Measurements from ENCODE around the gene RPL18A. TPM values are rescaled to one million over a fixed set of nuclear protein-coding genes. Genes with fewer than 3 reads are reported as not detected.

The RPL18A gene
- total and polyA plus RNA-seq, 8 donors, result 854 to 4,061 (median 1,544) TPM

DNA sequence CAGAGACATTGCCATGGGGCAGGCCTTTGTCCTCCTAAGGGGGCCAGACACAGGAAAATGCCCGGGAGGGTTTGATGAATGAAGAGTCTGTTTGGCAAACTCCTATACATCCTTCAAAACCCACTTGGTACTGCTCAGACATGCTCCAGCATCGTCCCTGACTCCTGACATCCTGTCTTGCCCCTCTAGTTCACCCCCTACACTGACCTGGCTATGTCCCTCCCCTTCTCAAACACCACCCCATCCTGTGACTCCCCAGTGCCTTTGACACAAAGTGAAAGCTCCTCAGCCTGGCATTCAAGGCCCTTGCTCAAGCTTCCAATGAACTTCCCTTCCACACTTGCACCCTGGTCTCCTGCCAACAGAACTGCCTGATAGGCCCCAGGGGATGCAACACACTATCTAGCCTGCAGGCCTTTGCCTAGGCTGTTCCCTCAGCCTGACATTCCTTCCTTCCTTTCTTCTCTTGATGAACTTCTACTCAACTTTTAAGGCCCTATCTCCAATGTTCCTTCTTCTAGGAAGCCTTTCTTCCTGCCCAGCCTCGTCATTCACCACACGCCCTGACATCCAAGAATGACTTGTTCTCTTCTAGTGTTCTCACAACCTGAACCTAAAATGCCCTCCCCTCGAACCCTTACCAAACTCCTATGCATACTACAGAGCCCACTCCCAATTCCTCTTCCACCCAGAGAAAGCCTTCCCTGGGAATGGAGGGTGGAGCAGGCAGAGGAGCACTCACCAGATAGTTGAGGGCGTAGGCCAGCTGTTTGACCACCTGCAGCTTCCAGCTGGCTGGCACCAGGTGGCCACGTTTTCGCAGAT lies 24.3 kb upstream of the RPL18A start:
- H3K27ac ChIP-seq, result no peak overlapping the region
- TF ChIP-seq POLR2AphosphoS5 (IDR thresholded peaks at IDR 0.05) (no peak), EP300 (IDR thresholded peaks at IDR 0.05) (no peak), POLR2A (IDR thresholded peaks at IDR 0.05) (no peak)
- TF ChIP-seq, protein P1, sequence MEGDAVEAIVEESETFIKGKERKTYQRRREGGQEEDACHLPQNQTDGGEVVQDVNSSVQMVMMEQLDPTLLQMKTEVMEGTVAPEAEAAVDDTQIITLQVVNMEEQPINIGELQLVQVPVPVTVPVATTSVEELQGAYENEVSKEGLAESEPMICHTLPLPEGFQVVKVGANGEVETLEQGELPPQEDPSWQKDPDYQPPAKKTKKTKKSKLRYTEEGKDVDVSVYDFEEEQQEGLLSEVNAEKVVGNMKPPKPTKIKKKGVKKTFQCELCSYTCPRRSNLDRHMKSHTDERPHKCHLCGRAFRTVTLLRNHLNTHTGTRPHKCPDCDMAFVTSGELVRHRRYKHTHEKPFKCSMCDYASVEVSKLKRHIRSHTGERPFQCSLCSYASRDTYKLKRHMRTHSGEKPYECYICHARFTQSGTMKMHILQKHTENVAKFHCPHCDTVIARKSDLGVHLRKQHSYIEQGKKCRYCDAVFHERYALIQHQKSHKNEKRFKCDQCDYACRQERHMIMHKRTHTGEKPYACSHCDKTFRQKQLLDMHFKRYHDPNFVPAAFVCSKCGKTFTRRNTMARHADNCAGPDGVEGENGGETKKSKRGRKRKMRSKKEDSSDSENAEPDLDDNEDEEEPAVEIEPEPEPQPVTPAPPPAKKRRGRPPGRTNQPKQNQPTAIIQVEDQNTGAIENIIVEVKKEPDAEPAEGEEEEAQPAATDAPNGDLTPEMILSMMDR (IDR thresholded peaks at IDR 0.05), result no peak
- H3K36me3 ChIP-seq, result peaks cover 0 to 81% (median 31%) of the 10 kb centered on the region in 4 donors
- H3K4me1 ChIP-seq, result peaks cover 0 to 14% (median 13%) of the 10 kb centered on the region in 4 donors
- intact Hi-C loops (cut with DNase I; ENCODE audit: low total_unique reads), result no loop called here
- H3K9me3 ChIP-seq, result no peaks in the 10 kb centered on the region
- 68 to 75% (median 72%) methylated on average over 8 of the region's 8 CpGs for WGBS, 5 donors
- no peak for DNase-seq
- peaks cover 0 to 37% (median 0%) of the 10 kb centered on the region in 3 donors for H3K27me3 ChIP-seq
- no peak overlapping the region for H3K4me3 ChIP-seq

DNA sequence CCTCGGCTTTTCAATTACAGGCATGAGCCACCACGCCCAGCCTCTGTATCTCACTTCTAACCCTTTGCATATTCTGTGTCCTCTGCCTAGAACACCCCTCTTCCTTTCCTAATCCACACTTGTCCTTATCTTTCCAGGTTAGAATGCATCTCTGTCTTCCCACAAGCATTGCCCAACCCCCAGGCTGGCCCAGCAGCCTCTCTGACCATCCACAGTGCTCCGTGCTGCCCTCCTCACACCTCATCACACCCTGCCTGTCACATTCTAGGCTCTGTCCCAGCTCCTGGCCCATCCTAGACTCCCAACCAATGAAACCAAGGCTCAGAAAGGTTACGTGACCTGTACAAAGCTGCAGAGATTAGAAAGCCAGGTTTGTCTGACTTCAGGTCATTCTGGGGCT lies 23.2 kb upstream of the RPL18A start:
- H3K27me3 ChIP-seq, result peaks cover 0 to 37% (median 0%) of the 10 kb centered on the region in 3 donors
- 53 to 76% (median 60%) methylated on average over 4 of the region's 4 CpGs for WGBS, 5 donors
- no peak overlapping the region for H3K4me3 ChIP-seq
- H3K27ac ChIP-seq, result no peak overlapping the region
- peaks cover 4 to 9% (median 7%) of the 10 kb centered on the region in 4 donors for H3K4me1 ChIP-seq
- peaks cover 0 to 79% (median 32%) of the 10 kb centered on the region in 4 donors for H3K36me3 ChIP-seq
- intact Hi-C loops (cut with DNase I; ENCODE audit: low total_unique reads), result no loop called here
- TF ChIP-seq EP300 (IDR thresholded peaks at IDR 0.05), result no peak
- TF ChIP-seq POLR2A (IDR thresholded peaks at IDR 0.05), result no peak
- TF ChIP-seq POLR2AphosphoS5 (IDR thresholded peaks at IDR 0.05), result no peak
- TF ChIP-seq, protein P1 (IDR thresholded peaks at IDR 0.05), result no peak
- DNase-seq, result no peak
- H3K9me3 ChIP-seq, result no peaks in the 10 kb centered on the region

DNA sequence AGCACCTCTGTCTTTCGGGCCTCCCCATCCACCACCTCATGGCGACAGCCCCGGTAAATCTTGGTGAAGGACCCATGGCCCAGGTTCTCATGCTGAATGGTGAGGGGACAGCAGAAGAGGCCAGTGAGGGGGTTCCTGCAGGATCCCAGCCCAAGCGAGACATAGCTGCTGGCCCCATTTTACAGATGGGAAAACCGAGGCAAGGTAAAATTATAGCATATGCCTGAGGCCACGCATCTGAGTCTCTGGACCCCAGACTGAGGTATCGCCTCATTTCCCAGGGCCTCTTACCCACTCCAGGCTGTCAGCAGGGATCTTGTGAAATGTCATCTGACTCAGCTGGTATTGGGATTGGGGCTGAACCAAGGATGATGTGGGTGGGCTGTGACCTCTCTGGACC lies 21.7 kb upstream of the RPL18A start:
- intact Hi-C loops (cut with DNase I; ENCODE audit: low total_unique reads), result no loop called here
- WGBS, 5 donors, result 89 to 96% (median 93%) methylated on average over 7 of the region's 7 CpGs
- no peak overlapping the region for H3K27ac ChIP-seq

DNA sequence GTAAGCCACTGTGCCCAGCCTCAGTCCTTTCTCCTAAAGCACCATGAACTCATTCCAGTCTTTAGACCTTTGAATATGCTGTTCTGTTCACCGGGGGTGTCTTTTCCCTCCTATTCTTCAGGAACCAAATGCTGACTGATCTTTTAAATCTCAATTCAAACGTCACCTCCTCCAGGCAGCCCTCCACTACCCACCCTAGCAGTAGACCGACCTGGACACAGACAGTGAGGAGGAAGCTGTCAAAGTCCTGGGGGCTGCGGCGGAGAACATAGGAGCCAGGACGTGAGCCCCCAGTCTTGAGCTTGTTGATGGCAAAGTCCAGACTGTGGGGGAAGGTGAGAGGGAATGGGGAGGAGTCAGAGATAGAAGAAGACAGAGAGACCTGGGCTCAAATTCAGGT lies 19.7 kb upstream of the RPL18A start:
- no peak for TF ChIP-seq EP300 (IDR thresholded peaks at IDR 0.05)
- TF ChIP-seq, protein P1 (IDR thresholded peaks at IDR 0.05), result no peak
- no peak for TF ChIP-seq POLR2A (IDR thresholded peaks at IDR 0.05)
- TF ChIP-seq POLR2AphosphoS5 (IDR thresholded peaks at IDR 0.05), result no peak
- H3K36me3 ChIP-seq, result peaks cover 0 to 65% (median 31%) of the 10 kb centered on the region in 4 donors
- no peak overlapping the region for H3K4me3 ChIP-seq
- intact Hi-C loops (cut with DNase I; ENCODE audit: low total_unique reads), result no loop called here
- peaks cover 0 to 55% (median 0%) of the 10 kb centered on the region in 3 donors for H3K27me3 ChIP-seq
- H3K9me3 ChIP-seq, result no peaks in the 10 kb centered on the region
- 78 to 85% (median 81%) methylated on average over 6 of the region's 6 CpGs for WGBS, 5 donors
- H3K27ac ChIP-seq, result no peak overlapping the region
- peaks cover 13 to 27% (median 20%) of the 10 kb centered on the region in 4 donors for H3K4me1 ChIP-seq
- DNase-seq, result no peak

More for the DNA sequence above, 21.7 kb upstream of the RPL18A start:
- Histone ChIP-seq H3K9me3 (no peaks in the 10 kb centered on the region), H3K36me3 (peaks cover 0 to 75% (median 29%) of the 10 kb centered on the region in 4 donors), H3K4me3 (no peak overlapping the region), H3K27me3 (peaks cover 0 to 38% (median 0%) of the 10 kb centered on the region in 3 donors), H3K4me1 (peaks cover 13 to 21% (median 18%) of the 10 kb centered on the region in 4 donors)
- TF ChIP-seq POLR2A (IDR thresholded peaks at IDR 0.05) (no peak), POLR2AphosphoS5 (IDR thresholded peaks at IDR 0.05) (no peak), EP300 (IDR thresholded peaks at IDR 0.05) (no peak)
- TF ChIP-seq, protein P1 (IDR thresholded peaks at IDR 0.05), result no peak
- DNase-seq, result no peak
